ENCODE data around the gene TXNDC15.

The TXNDC15 gene
- long read RNA-seq, transcript TXNDC15-201 (5 exons, 3,548 nt): major isoform, 23 of 30 reads
- long read RNA-seq, partial matches to known transcripts: 0 of 30 reads
- long read RNA-seq, other reads (novel, unspliced or antisense): 7 of 30 reads

GRCh38 chr5:134873987-134874830 is at the start of gene TXNDC15:
Gene TXNDC15, plus strand, starts transcription at chr5:134874371. Its CDS starts 57 bp downstream, at chr5:134874428.
- Histone ChIP-seq H3K4me3 (replicated peaks; ENCODE audit: insufficient read depth, low read length) (peak within 1 kb of the TSS; percentile 61), H3K27me3 (ENCODE audit: insufficient read depth, poor library complexity, severe bottlenecking) (no peaks in the 10 kb centered on the region), H3K27ac (replicated peaks) (peak within 1 kb of the TSS; percentile 89)
- no peak for TF ChIP-seq SPI1 (IDR thresholded peaks at IDR 0.05; ENCODE audit: borderline replicate concordance, low read depth)
- TF ChIP-seq POLR2AphosphoS5 (IDR thresholded peaks at IDR 0.05; ENCODE audit: low read depth): peak; percentile 63
- TF ChIP-seq REST (IDR thresholded peaks at IDR 0.05; ENCODE audit: insufficient replicate concordance, low read depth): peak; percentile 68
- no peak for TF ChIP-seq GABPA (IDR thresholded peaks at IDR 0.05; ENCODE audit: low read depth)
- no peak for TF ChIP-seq CTCF (IDR thresholded peaks at IDR 0.05; ENCODE audit: insufficient read depth, low read length)
- peak; percentile 55 to 64 for DNase-seq (ENCODE audit: low read depth in 1 of 2, low spot score in 1 of 2)

- Histone ChIP-seq H3K27ac (replicated peaks) (no peak overlapping the region), H3K4me3 (replicated peaks; ENCODE audit: insufficient read depth, low read length) (no peak overlapping the region), H3K27me3 (ENCODE audit: insufficient read depth, poor library complexity, severe bottlenecking) (no peaks in the 10 kb centered on the region)
- DNase-seq (ENCODE audit: low read depth in 1 of 2, low spot score in 1 of 2): no peak
- TF ChIP-seq REST (IDR thresholded peaks at IDR 0.05; ENCODE audit: insufficient replicate concordance, low read depth) (no peak), SPI1 (IDR thresholded peaks at IDR 0.05; ENCODE audit: borderline replicate concordance, low read depth) (no peak), GABPA (IDR thresholded peaks at IDR 0.05; ENCODE audit: low read depth) (no peak), CTCF (IDR thresholded peaks at IDR 0.05; ENCODE audit: insufficient read depth, low read length) (no peak), POLR2AphosphoS5 (IDR thresholded peaks at IDR 0.05; ENCODE audit: low read depth) (no peak)
These were observed 49.5 kb upstream of the TXNDC15 start for GRCh38 chr5:134824681-134825080.

GRCh38 chr5:134825212-134825611 is 49.0 kb upstream of the TXNDC15 start:
- H3K4me3 ChIP-seq (replicated peaks; ENCODE audit: insufficient read depth, low read length): no peak overlapping the region
- TF ChIP-seq GABPA (IDR thresholded peaks at IDR 0.05; ENCODE audit: low read depth) (no peak), POLR2AphosphoS5 (IDR thresholded peaks at IDR 0.05; ENCODE audit: low read depth) (no peak), REST (IDR thresholded peaks at IDR 0.05; ENCODE audit: insufficient replicate concordance, low read depth) (no peak), SPI1 (IDR thresholded peaks at IDR 0.05; ENCODE audit: borderline replicate concordance, low read depth) (no peak), CTCF (IDR thresholded peaks at IDR 0.05; ENCODE audit: insufficient read depth, low read length) (no peak)
- no peaks in the 10 kb centered on the region for H3K27me3 ChIP-seq (ENCODE audit: insufficient read depth, poor library complexity, severe bottlenecking)
- no peak overlapping the region for H3K27ac ChIP-seq (replicated peaks)
- no peak for DNase-seq (ENCODE audit: low read depth in 1 of 2, low spot score in 1 of 2)

Measured in HL-60 (cell line).